Measurements from ENCODE around the gene KIDINS220.

KIDINS220 gene

GRCh38 chr2:8836971-8837794, at the start of gene KIDINS220:
TSS of gene KIDINS220 (minus strand) at chr2:8837613. CDS start at chr2:8827093, 10,520 bp downstream.
- DNase-seq (ENCODE audit: low read depth): peak; percentile 44
- peak within 1 kb of the TSS; percentile 92 for H3K4me3 ChIP-seq (ENCODE audit: low read depth, low read length)
- TF ChIP-seq, protein P1, sequence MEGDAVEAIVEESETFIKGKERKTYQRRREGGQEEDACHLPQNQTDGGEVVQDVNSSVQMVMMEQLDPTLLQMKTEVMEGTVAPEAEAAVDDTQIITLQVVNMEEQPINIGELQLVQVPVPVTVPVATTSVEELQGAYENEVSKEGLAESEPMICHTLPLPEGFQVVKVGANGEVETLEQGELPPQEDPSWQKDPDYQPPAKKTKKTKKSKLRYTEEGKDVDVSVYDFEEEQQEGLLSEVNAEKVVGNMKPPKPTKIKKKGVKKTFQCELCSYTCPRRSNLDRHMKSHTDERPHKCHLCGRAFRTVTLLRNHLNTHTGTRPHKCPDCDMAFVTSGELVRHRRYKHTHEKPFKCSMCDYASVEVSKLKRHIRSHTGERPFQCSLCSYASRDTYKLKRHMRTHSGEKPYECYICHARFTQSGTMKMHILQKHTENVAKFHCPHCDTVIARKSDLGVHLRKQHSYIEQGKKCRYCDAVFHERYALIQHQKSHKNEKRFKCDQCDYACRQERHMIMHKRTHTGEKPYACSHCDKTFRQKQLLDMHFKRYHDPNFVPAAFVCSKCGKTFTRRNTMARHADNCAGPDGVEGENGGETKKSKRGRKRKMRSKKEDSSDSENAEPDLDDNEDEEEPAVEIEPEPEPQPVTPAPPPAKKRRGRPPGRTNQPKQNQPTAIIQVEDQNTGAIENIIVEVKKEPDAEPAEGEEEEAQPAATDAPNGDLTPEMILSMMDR (IDR thresholded peaks at IDR 0.05; ENCODE audit: low read depth, low read length, missing control alignments): no peak

DNA sequence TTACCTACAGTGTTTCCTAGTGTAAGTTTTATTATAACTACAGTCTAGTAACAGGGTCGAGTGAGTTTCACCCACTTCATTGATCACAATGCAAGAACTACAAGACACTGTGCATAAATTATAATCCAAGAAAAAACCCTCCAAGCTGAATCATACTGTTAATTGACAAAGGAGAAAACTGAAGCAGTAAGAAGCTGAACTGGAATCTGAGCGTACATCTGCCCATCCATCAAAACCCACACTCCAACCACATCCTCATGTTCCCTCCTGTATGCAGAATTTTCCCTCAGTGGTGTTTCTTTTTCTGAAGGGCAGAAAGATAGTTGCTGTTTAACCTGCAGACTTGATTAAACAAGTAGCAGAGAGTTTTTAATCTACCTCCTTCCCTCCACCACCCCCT, 49.5 kb upstream of the KIDINS220 start:
- TF ChIP-seq, protein P1 (IDR thresholded peaks at IDR 0.05; ENCODE audit: low read depth, low read length, missing control alignments): no peak
- DNase-seq (ENCODE audit: low read depth): no peak
- H3K4me3 ChIP-seq (ENCODE audit: low read depth, low read length): no peak overlapping the region

DNA sequence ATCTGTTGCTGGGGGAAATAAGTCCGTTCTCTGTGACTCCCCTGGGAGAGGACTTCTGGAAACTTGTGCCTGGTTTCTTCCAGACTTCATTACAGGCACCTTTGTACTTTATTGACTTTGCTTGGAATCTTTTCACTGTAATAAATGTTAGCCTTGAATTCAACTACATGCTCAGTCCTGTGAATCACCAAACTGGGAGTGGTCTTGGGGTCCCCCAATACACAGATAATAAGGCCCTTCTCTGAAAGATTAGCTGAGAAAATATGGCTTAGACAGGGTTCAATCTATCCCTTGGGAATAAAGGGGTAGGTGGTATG, 48.7 kb upstream of the KIDINS220 start:
- TF ChIP-seq, protein P1 (IDR thresholded peaks at IDR 0.05; ENCODE audit: low read depth, low read length, missing control alignments): no peak

DNA sequence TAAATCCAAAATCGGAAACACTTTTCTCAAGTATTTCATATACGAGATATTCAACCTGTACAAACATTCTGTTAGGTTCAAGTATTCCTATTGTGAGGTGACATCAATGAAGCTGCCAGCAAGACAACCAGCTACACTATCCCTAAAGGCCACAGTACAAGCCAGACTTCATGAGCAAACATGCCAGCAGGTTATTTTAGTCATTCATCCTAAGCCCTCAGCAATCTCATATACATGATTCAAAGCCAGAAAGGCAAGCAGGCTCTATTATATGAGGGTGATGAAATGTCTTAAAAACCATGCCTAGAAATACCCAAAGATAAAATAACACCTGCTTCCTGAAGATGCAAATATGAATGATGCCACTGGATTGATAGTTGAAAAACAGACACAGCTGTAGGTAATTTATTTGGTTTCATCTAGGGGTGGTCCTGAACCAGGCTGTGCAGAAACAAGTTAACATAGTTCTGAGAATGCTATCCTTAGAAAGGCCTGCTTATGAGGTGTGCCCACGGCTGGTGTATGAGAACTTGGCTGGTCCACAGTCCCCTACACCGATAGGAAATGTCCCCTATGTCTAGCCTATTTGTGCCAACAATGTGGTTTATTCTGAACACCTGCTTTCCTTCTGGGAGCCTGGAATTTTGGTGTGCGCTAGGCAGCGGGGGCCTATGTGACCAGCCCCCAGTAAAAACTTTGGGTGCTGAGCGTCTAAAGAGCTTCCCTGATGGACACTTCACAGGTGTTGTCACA, 48.2 kb upstream of the KIDINS220 start:
- no peak overlapping the region for H3K4me3 ChIP-seq (ENCODE audit: low read depth, low read length)
- TF ChIP-seq, protein P1 (IDR thresholded peaks at IDR 0.05; ENCODE audit: low read depth, low read length, missing control alignments): no peak
- DNase-seq (ENCODE audit: low read depth): no peak

More for the DNA sequence above, 48.7 kb upstream of the KIDINS220 start:
- no peak for DNase-seq (ENCODE audit: low read depth)
- H3K4me3 ChIP-seq (ENCODE audit: low read depth, low read length): no peak overlapping the region

DNA sequence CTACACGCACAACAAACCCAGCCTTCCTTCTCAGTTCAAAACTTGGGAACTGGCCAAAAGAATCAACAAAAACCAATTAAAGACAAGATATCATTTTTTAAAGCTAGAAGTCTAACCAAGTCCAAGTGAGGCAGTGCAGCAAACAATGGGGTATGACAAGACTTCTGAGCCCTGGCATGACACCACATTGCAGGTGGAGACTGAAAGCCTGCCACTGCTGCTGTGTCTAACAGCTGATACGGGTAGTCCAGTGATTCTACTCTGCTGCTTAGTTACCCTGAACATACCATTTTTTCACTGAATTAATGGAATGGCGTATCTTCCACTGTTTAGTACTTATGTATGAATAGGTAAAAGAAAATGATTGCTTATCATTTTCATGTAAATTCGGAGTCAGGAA, 47.4 kb upstream of the KIDINS220 start:
- no peak for DNase-seq (ENCODE audit: low read depth)
- H3K4me3 ChIP-seq (ENCODE audit: low read depth, low read length): no peak overlapping the region
- TF ChIP-seq, protein P1 (IDR thresholded peaks at IDR 0.05; ENCODE audit: low read depth, low read length, missing control alignments): no peak

- no peak overlapping the region for H3K4me3 ChIP-seq (ENCODE audit: low read depth, low read length)
- no peak for DNase-seq (ENCODE audit: low read depth)
- TF ChIP-seq, protein P1 (IDR thresholded peaks at IDR 0.05; ENCODE audit: low read depth, low read length, missing control alignments): peak; percentile 16
These were observed 44.7 kb upstream of the KIDINS220 start for GRCh38 chr2:8882094-8882493.
